HFF-Myc (cell line): ENCODE measurements around the gene RGS10.

Experiments
- DNase-seq: peaks from one replicate; pipeline ENCODE4 v3.0.0-alpha.2; 2011; ENCODE audit warnings: low read depth; ENCODE audit errors: extremely low read depth
- H3K4me3 ChIP-seq: replicated peaks from 2 replicates; pipeline ENCODE4 v1.5.1; 2011; ENCODE audit warnings: low read depth, mild to moderate bottlenecking, control low read depth, low read length
- TF ChIP-seq, protein P1 (sequence below): IDR thresholded peaks from 2 replicates; pipeline ENCODE4 v1.5.1; 2012; ENCODE audit warnings: mild to moderate bottlenecking, low read depth, low read length, control low read depth; ENCODE audit errors: missing control alignments

Gene RGS10

GRCh38 chr10:119483839-119484238 lies 58.7 kb downstream of the RGS10 start:
- TF ChIP-seq, protein P1, sequence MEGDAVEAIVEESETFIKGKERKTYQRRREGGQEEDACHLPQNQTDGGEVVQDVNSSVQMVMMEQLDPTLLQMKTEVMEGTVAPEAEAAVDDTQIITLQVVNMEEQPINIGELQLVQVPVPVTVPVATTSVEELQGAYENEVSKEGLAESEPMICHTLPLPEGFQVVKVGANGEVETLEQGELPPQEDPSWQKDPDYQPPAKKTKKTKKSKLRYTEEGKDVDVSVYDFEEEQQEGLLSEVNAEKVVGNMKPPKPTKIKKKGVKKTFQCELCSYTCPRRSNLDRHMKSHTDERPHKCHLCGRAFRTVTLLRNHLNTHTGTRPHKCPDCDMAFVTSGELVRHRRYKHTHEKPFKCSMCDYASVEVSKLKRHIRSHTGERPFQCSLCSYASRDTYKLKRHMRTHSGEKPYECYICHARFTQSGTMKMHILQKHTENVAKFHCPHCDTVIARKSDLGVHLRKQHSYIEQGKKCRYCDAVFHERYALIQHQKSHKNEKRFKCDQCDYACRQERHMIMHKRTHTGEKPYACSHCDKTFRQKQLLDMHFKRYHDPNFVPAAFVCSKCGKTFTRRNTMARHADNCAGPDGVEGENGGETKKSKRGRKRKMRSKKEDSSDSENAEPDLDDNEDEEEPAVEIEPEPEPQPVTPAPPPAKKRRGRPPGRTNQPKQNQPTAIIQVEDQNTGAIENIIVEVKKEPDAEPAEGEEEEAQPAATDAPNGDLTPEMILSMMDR, result no peak
- no peak for DNase-seq
- no peak overlapping the region for H3K4me3 ChIP-seq

DNA sequence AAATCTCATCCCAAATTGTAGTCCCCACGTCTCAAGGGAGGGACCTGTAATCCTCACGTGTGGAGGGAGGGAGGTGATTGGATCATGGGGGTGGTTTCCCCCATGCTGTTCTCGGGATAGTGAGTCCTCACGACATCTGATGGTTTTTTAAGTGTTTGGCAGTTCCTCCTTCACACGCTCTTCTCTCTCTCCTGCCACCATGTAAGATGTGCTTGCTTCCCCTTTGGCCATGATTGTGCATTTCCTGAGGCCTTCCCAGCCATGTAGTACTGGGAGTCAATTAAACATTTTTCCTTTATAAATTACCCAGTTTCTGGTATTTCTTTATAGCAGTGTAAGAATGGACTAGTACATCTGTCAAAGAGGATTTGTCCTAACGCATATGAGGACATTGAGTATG lies 59.5 kb downstream of the RGS10 start:
- no peak overlapping the region for H3K4me3 ChIP-seq
- no peak for DNase-seq
- TF ChIP-seq, protein P1, result no peak

DNA sequence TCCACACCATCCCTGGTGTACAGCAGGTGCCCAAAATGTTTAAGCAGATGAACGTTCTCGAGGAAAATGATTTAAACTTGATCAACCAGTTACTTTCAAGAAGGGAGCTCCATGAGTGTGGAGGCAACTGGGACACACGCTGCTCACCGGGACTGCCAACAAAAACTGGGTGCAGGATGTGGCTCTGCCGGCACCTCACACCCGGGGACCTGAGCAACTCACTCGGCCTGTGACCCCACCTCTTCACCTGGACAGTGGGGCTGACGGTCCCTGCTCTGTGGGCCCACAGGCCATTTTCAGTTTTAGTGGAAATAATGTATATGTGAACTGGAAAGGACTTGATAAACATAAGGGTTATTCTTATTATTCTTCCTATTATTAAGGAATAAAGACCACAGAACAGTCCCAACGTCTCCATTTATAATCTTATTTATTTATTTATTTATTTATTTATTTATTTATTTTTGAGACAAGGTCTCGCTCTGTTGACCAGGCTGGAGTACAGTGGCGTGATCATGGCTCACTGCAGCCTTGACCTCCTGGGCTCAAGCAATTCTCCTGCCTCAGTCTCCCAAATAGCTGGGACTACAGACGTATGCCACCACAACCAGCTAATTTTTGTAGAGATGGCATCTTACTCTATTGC lies 60.6 kb downstream of the RGS10 start:
- DNase-seq, result no peak
- no peak overlapping the region for H3K4me3 ChIP-seq
- TF ChIP-seq, protein P1, result no peak

- H3K4me3 ChIP-seq, result no peak overlapping the region
- DNase-seq, result no peak
- TF ChIP-seq, protein P1, result no peak
Observed at GRCh38 chr10:119480667-119481066, 61.9 kb downstream of the RGS10 start.

DNA sequence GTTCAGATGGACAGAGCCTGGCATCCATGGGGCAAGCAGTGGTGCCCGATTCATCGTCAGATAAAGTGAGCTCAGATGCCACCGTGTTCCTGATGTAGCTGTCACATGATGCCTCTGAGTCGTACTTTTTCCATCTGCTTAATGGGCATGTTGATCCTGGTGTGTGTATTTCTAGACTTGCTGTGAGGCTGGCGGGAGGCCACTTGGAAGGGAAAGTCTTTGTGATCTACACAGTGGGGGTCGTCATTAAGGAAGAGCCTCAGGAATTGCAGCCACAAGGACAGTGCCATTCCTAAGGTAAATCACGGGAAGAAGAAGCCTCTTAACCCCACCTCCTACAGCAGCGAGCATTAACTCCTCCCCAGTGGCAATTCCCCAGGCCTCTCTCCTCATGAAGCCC lies 63.0 kb downstream of the RGS10 start:
- TF ChIP-seq, protein P1, result no peak
- no peak overlapping the region for H3K4me3 ChIP-seq
- DNase-seq, result no peak

- DNase-seq, result no peak
Observed at GRCh38 chr10:119478811-119479341, 63.6 kb downstream of the RGS10 start.

More at GRCh38 chr10:119478811-119479341, 63.6 kb downstream of the RGS10 start:
- no peak overlapping the region for H3K4me3 ChIP-seq
- TF ChIP-seq, protein P1, result no peak
